AG09309 (cell line): ENCODE results near the gene CLASP2.

Experiments
- DNase-seq: peaks from one replicate; pipeline ENCODE4 v3.0.0-alpha.2; 2010; ENCODE audit warnings: low read depth
- H3K4me3 ChIP-seq: 2 replicates; pipeline ENCODE4 v1.5.1; 2011; ENCODE audit warnings: mild to moderate bottlenecking, low read depth, low read length, moderate library complexity; ENCODE audit not compliant: control insufficient read depth
- CTCF ChIP-seq: IDR thresholded peaks from 2 replicates; pipeline ENCODE4 v1.5.1; 2011; ENCODE audit warnings: mild to moderate bottlenecking, low read depth, low read length, inconsistent platforms; ENCODE audit not compliant: insufficient read depth, control insufficient read depth; ENCODE audit errors: missing control alignments

CLASP2 gene

GRCh38 chr3:33645060-33645647 is 72.9 kb downstream of the CLASP2 start:
- TF ChIP-seq CTCF, result no peak
- peak overlapping the region; percentile 29 for H3K4me3 ChIP-seq
- DNase-seq, result no peak

DNA sequence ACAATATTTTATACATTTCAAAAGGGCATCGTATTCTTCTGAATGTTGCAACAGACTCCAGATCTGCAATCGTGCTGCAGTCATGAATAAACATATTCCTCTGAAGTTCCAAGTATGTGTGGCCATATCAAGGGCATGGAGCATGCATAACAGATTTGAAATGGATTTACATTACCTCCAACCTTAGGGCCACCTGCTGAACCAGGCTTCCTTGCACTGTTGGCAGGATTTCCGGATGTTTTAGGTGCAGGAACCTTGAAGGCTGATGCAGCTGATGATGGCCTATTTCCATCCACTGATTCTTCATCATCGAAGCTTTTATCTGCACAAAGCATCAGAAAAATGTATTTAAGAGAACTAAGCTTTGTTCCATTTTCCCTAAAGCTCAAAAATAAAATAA is 73.5 kb downstream of the CLASP2 start:
- no peak for TF ChIP-seq CTCF
- H3K4me3 ChIP-seq, result no peak overlapping the region
- no peak for DNase-seq

DNA sequence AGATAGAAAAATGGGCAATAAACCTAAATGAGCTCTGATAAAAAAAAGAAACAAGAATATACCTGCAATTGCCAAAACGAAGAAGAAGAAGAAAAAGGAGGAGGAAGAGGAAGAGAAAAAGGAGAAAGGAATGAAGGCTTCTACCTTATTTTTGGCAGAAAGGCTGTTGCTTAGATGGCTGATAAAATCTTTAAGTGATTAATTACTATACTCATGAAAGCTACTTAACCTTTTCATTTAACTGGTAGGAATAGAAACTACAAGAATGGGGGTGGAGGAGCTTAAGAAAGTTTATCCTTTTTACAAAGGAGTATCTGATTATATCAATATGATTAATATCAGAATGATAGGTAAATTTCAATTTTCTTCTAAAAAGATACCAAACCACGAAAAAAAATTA is 75.2 kb downstream of the CLASP2 start:
- no peak for DNase-seq
- no peak for TF ChIP-seq CTCF
- H3K4me3 ChIP-seq, result no peak overlapping the region

DNA sequence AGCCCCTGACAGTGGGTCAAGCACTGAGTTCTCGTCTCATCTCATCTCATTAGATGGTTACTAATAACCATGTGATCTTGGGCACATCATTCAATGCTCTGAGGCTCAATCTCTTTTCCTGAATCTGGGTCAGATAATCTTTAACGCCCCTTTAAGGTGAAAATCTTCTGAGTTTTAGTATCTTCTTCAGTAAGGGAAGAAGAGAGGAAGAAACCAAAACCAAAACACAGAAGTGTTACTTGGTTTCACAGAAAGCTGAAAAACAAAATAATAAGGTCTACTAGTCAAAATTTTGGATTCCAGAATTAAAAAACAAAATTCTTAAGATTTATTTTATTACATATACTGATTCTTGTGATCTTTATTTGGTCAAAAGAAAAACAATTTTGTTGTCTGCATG is 78.2 kb downstream of the CLASP2 start:
- no peak overlapping the region for H3K4me3 ChIP-seq
- TF ChIP-seq CTCF, result no peak
- DNase-seq, result no peak

DNA sequence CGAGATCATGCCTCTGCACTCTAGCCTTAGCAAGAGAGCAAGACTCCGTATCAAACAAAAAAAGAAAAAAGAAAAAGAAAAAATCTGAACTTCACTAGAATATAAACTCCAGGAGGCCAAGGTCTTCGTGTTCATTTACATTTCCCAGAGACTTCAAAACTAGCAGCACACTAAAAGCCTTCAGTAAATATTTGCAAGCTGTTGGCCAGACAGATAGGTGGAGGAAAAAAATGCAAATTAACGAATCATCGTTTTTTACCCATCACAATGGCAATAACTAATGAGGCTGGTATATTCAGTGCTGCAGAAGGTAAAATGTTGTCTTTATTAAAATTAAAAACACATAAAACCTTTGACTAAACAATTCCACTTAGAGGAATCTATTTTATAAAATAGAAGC is 80.6 kb downstream of the CLASP2 start:
- no peak for TF ChIP-seq CTCF
- H3K4me3 ChIP-seq, result no peak overlapping the region
- DNase-seq, result no peak

DNA sequence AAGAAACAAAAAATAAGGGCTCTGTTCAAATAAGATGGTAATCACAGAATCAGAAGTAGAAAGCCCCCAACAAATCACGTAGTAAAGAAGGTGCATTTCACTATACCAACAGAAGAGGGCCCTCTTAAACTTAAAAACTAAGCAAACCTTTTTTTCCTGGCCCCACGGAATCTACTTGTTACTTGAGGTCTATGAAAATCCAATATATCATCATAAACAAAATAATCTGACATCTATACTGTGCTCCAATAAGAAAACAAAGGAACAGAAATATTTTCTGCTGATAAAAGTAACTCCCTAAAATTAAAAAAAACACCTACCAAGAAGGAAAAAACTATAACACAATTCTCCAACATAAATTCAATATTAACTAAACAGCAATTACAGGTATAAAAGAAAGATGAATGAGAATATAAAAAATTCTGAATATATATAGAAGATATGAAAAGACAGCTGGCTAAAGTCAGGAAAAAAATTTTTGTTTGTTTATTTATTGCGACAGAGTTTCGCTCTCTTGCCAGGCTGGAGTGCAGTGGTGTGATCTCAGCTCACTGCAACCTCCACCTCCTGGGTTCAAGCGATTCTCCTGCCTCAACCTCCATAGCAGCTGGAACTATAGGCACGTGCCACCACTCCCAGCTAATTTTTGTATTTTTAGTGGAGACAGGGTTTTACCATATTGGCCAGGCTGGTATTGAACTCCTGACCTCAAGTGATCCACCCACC is 81.8 kb downstream of the CLASP2 start:
- peak; percentile 35 for DNase-seq
- TF ChIP-seq CTCF, result peak; percentile 57
- H3K4me3 ChIP-seq, result no peak overlapping the region
